ENCODE measurements around the gene SLC8A1.

SLC8A1 gene

DNA sequence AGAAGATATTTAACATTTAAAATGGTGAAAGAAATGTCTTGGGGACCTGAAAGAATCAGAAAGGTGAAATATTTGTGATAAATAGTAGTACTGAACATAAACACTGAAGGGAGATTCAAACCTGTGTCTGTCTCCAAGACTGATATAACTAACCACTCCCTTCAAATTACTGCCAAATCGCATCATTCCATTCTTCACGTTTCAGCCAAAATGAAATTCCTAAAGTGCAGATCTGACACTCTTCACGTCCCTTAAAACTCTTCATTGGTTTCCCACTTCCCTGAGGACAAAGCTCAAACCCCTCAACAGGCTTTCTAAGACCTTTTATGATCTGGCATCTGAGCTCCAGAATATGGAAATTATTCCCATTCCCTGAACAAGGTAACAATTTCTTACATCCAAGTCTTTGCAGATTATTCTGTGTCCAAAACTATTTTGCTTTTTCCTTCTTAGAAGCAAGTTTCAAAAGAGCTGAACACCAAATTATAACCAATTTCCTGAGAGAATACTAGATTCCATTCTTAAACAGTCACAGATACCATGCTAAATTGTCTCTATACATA, 18.9 kb downstream of the SLC8A1 start:
- H3K27ac ChIP-seq = no peak overlapping the region
- no peak overlapping the region for H3K4me3 ChIP-seq

DNA sequence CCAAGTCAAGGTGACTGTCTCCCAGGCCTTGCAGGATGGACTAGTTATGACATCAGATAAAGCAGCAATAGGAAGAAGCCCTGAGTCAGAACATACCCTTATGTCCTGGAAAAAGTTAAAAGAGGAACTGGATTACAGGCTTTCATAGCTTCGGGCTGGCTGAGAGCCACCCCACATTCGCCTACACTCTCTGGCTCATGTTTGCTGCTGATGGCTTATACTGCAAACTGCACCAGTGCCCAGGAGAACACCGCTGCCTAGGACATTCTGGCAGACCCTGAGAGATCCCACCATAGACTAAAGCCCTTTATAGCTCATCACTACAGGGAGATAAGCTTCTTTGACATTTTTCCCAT, 20.3 kb downstream of the SLC8A1 start:
- H3K4me3 ChIP-seq = no peak overlapping the region
- H3K27ac ChIP-seq = no peak overlapping the region

DNA sequence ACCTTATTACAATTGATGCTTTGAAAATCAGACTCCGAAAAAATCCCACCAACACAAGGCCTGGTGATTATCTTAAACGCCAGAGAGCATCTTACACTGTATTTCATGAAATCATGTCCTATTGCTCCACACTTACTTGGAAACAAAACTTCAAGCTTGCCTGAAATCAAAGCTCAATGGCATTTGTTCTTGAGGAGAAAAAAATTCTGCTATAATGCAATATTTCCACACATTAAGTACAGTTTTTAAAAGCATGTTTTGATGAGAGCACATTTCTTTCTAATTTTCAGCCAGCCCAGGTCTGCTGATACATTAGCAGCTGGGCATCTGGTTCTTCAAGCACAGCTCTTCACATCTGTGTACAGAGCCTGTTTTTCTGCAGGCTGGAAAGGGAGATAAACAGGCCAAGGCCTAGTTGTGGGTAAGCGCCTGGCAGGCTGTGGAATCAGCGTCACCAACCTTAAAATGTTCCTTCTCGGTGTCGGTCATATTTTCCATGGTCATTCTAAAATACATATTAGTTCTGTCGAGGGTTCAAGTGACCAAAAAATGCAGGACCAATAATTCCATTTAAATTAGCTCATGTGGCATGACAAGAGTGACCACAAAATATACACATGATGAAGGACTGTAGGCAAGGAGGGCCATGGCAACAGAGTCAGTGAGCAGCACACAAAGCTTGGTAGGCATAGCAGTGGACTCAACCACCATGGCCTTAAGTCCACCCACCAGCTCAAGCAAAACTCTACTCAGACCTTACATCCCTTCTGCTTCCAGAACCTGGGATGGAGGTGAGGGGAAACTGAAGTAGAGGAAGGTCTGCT, 20.9 kb downstream of the SLC8A1 start:
- no peak overlapping the region for H3K27ac ChIP-seq
- H3K4me3 ChIP-seq = no peak overlapping the region

DNA sequence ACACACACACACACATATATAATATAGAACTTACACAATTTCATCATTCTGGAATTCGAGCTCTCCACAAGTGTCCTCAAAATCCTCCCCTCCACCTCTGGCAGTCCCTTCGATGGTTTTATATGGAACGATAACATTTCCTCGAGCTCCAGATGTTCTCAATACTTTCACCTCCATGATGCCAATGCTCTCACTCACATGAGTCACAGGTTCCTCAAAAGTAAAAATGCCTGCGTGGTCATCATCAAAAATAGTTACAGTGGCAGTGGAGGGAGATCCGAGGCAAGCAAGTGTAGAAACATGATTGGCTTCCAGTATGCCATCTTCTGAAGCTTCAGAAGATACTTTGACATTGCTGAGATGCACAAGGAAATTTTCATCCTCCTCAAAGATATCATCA, 23.5 kb downstream of the SLC8A1 start:
- Histone ChIP-seq H3K27ac (no peak overlapping the region), H3K4me3 (no peak overlapping the region)

DNA sequence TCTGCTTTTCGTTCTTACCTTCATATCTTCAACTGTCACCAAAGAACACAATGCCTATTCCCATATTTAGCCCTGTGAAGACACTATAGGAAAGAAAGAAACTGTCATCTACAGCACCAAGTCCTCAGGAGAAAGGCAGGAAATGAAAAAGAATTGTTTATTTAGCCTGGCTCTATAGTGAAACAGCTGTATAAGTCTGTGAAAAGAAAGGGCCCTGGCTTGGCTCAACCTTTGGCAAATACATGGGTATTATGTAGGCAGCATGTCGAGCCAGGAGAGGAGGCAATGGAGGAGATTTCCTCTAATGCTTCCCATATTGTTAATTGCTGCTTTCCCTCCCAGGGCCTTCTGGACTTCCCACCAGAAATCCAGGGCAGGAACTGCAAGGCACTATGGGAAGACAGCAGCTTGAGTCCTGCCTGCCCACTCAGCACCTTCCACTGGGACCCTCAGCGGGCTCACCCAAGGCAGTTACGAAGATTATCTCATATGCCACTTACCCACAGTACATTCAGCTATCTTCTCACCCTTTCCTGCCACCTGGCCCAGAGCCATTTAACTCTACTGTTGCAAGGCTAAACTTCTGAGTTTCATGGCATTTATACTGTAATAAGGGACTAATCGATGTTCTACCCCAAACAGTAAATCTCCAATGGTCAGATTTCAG, 30.1 kb downstream of the SLC8A1 start:
- H3K27ac ChIP-seq = no peak overlapping the region
- no peak overlapping the region for H3K4me3 ChIP-seq

DNA sequence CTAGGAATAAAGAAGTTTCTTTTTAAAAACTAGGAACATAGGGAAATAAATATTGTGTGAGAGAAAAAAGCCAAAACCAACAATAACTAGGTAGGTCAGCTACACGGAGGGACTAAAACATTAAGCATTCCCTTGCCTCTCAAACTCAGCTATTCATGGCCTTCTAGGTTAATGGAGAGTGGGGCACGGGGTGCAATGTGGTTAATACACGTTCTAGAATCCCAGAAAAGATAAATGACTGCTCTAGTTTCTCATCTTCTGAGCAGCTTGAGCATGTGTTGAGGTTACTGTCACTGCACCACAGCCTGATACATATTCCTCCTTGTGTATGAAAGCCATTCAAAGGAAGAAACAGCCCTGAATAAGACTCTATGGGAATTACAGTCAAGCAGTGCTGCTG, 31.4 kb downstream of the SLC8A1 start:
- no peak overlapping the region for H3K27ac ChIP-seq
- H3K4me3 ChIP-seq = no peak overlapping the region

DNA sequence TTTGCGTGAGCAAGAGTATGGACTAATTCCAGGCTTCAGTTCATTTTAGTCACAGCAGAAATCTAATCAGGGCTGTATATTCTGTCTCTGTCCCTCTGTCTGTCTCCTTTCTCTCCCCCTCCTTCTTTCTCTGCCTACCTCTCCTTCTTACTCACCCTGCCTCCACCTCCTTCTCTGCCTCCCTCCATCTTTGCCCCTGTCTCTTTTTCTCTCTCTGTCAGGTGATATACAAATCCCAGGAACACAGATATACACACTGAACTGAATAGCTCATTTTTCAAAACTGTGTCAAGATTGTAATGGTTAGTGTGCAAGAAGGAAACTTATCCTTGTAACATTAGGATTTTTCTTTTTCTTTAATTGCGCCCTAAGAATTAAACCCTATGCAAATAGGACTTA, 32.5 kb downstream of the SLC8A1 start:
- Histone ChIP-seq H3K27ac (no peak overlapping the region), H3K4me3 (no peak overlapping the region)

DNA sequence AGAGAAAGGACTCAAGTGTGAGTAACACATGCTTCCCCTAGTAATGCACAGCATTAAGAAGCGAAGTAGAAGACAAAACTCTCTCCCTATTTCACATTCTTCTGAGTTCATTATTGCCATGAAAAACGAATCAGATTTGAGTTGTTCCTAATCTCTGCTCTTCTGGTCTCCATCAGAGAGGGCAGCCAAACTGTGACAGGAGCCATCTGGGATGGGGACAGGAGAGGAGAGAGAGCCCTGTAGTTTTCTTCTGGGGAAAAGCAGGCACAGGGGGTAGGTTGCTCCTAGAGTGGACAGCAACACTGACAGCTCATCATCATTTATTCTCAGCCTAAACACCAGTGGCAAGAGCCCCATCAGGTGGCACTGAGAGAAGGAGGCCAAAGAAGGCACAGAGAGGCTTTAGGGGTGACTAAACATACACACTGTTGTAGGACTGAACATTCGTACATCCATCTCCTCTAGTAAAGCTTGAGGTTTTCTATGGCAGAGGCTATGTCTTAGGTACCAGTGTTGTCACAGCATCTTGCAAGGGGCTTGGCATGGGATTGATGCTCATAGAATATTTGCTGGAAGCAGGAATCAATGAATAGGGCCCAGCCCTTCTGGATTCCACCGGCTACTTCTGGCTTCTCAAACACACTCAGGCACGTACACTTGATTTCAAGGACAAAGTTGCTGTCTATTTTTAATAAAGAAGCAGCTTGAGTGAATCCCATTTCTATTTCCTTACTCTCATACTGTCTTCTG, 33.1 kb downstream of the SLC8A1 start:
- Histone ChIP-seq H3K27ac (no peak overlapping the region), H3K4me3 (no peak overlapping the region)

DNA sequence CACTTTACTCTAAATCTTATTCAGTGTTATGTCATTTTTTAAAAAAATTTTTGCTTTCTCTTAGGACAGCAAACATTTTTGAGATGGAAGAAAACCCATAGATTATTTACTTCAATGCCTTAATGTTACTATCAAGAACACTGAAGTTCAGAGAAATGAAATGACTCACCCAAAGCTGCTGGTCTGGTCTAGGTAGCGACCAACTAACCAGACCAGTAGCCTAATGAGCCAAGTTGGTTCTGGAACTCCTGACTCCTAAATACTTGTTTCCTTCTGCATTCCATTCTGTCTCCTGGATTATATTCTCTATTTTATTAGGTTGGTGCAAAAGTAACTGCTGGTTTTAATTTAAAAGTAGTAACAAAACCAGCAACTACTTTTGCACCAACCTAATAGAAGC, 35.4 kb downstream of the SLC8A1 start:
- H3K4me3 ChIP-seq = no peak overlapping the region
- H3K27ac ChIP-seq = no peak overlapping the region

DNA sequence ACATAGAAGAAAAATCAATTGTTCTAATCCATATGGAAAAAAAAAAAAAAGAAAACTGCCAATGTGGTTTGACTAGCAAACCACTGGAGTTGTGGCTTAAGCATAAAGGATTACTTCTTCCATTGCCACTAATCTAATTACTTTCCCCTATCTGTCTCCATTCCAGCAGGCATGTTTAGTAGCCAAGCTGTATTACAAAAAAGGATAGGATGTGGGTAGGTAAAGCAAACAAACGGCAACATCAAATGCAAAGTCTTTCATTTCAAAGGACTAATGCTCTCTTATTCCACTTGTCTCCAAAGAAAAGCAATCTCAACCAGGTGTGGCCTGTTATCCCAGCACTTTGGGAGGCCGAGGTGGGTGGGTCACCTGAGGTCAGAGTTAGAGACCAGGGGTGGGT, 36.5 kb downstream of the SLC8A1 start:
- H3K4me3 ChIP-seq = no peak overlapping the region

DNA sequence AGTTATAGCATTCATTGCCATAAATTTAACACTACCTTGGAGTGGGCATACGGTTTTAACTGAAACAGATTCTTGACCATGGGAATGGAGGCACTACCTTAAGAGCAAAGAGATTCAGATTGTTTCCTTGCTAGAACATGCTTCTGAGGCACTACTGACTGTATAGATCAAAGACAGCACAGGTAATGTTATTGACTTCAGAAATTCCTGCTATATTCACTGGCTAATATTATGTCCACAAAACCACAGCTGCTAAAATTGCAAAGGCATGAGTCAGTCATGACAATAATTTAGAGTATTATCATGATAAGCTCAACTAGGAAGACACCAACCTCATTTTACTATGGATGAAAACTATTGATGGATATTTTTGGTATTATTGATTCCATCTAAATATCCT, 39.4 kb downstream of the SLC8A1 start:
- H3K27ac ChIP-seq = no peak overlapping the region
- no peak overlapping the region for H3K4me3 ChIP-seq

More for the DNA sequence above, 36.5 kb downstream of the SLC8A1 start:
- H3K27ac ChIP-seq = no peak overlapping the region

DNA sequence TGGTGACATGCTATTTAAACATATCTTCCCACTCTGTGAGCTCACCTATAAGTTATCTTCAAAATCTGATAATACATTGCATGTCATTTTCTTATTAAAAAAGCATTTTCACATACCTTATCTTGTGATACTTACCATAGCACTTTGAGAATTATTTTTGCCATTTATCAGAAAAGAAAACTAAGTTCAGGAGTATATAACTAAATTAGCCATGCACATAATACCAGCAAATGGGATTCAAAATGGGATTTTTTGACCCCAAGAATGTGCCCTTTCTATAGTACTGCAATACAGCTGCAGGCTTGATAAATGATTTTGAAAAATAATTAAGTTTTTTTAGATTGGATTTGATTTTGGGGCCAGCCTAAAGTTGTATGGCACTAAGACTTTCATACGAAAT, 41.2 kb downstream of the SLC8A1 start:
- H3K4me3 ChIP-seq = no peak overlapping the region
- H3K27ac ChIP-seq = no peak overlapping the region

DNA sequence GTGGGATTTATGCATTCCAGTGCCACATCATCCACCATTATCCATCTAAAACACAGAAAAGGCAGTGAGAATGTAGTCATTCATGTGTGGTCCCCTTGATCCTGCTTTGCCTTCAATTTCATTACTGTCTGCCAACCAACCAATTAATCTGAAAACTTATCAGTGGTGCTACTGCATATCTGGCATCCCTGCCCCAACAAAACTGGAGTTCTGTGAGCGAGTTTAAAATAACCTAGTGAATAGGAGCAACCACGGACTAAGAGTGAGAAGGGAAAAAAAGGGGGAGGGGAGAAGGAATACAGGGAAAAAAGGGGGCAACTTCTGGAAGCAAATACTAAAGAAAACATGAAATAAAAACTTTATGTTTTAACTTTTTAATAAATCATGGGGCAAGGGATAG, 42.2 kb downstream of the SLC8A1 start:
- Histone ChIP-seq H3K4me3 (no peak overlapping the region), H3K27ac (no peak overlapping the region)

DNA sequence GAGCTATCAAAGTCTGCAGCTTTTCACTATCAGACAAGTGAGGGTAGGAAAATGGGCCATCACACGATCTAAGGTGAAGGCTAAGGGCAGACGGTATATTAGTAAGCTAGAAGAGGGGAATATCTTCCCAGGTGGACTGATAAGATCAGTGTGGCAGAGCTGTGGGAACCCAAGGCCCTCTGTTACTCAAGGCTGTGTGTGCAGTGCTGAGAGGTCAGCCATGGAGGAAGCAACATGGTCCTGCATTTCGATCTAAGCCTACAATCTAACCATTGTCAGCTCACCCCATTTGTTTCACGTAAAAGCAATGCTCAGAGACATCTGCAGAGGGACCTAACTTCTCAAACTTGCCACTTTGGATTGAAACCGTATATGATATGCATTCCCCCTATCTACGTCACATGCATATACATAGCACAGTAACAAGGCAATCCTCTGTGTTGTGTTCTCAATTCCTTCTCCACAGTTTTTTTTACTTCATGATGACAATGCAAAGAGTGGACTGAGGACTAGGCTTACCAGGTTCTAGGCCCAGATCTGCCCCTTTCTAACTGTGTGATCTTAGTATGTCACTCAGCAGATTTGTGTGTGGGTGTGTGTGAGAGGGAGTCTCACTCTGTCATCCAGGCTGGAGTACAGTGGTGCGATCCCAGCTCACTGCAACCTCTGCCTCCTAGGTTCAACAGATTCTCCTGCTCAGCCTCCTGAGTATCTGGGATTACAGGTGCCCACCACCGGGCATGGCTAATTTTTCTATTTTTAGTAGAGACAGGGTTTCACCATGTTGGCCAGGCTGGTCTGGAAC, 45.2 kb downstream of the SLC8A1 start:
- no peak overlapping the region for H3K4me3 ChIP-seq
- no peak overlapping the region for H3K27ac ChIP-seq

DNA sequence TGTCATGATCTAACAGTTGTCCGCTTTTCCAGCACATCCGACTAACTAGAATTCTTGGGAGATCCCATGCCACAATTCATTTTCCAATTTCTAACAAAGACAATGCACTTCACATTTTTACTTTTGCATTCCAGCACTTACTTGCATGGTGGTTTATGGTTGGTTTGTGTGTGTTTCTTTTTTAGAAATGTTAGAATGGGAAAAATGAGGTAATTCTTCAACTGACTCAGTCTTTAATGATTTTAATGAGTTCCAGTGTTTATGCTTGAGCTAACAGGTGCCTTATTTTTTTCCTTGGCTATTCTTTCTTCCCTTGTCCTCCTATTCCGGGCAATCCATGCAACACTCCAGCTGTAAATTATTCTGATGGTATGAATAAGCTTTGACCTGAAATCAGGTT, 46.4 kb downstream of the SLC8A1 start:
- no peak overlapping the region for H3K27ac ChIP-seq
- H3K4me3 ChIP-seq = no peak overlapping the region

DNA sequence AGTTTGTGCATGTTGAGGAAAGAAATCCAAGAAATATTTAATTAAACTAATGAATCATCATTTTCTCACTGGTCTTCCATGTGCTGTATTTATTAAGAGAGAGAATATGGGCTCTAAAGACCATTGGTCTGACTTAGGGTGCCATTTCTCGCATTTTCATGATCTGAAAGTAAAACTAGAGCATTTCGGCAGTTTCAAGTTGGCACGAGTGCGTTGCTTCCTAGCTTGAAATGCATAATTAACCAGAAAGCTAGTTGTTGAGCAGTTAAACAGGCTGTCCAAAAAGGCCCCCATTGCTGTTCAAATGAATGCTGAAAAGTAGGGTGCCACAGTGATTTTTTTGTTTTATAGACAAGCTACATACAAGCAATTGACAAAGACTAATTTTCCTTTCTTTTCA, 47.4 kb downstream of the SLC8A1 start:
- Histone ChIP-seq H3K27ac (no peak overlapping the region), H3K4me3 (no peak overlapping the region)

DNA sequence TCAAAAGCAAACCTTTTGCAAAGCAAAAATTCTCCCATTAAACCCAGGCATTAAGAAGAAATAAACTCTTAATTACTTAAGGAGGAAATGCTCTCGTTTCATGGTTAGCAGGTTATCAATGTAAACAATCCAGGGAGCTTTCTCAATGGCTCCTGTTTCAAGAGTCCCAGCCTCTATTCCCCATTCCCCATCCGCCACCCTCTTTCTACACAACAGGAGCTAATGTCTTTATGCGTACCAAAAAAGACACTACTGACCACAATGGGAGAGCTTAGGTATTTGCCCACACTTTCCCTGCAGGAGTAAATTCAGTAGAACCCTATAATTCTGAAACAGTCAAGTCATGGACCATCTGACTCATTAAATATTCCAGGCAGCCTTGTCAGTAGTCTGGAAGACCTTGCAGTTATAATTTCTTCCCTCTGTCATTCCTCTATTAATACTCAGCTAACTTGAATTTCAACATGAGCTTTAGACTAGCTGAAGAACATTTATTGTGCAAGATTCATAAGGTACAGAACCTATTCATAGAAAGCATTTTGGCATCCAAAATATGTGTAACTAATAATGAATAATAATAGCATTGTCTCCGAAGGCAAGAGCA, 48.6 kb downstream of the SLC8A1 start:
- Histone ChIP-seq H3K27ac (no peak overlapping the region), H3K4me3 (no peak overlapping the region)

DNA sequence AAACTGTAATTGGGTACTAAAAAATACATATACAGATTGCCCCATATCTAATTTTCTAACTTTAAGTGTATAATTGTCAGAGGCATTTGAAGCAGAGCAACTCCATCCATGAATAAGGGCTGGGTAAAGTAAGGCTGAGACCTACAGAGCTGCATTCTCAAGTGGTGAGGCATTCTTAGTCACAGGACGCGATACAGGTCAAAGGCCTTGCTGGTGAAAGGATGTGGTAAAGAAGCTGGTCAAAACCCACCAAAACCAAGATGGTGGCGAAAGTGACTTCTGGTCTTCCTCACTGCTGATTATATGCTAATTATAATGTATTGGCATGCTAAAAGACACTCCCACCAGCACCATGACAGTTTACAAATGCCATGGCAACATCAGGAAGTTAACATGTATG, 50.0 kb downstream of the SLC8A1 start:
- Histone ChIP-seq H3K4me3 (no peak overlapping the region), H3K27ac (no peak overlapping the region)

DNA sequence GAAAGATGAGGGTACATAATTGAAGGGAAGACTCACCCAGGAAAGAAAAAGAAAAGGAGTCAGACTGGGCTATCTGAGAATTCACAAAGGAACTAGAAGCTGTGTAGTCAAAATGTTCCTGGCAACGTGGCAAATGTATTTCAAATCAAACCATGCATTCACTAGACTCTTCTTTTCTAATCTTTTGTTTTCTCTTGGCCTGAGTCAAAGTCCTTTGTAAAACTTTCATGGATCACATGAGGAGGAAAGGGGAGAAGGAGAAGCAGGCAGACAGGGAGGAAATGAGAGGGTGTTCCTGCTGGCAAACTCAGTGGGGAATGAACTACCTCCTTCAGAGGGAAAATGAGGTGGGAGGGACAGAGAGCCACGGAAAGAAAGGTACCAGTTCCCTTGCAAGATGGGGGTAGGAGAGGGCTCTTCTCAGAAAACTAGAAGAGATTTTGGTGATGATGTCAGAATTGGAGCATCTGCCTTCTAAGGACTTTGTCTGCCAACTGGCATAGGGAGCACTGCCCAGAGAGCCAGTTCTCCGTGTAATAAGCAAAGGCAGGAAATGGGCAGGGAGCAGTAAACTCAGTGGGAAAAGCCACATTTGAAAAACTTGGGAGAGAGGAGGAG, 51.4 kb downstream of the SLC8A1 start:
- Histone ChIP-seq H3K4me3 (no peak overlapping the region), H3K27ac (peak overlapping the region in 1 of 21 experiments; percentile 1)
